Measurements from ENCODE around the gene GAS6. TPM values are rescaled to one million over a fixed set of nuclear protein-coding genes. Genes with fewer than 3 reads are reported as not detected.
"Not testable (repeated sequence)": the region's sequence is repeated elsewhere in the genome, so short reads cannot be mapped to it uniquely, and the experiment has no call there.

Gene GAS6
- 1.6 TPM for polyA plus RNA-seq (2012; ENCODE audit: low read depth, missing spikeins)

- FAIRE-seq (peak; percentile 20), DNase-seq (ENCODE audit: insufficient read length, low spot score) (peak; percentile 53)
Measured at GRCh38 chr13:113863524-113864272, at the start of gene GAS6. Gene GAS6 (minus strand): TSS chr13:113864076. CDS start chr13:113863920, 156 bp downstream.

GRCh38 chr13:113913408-113913807 lies 49.5 kb upstream of the GAS6 start:
- DNase-seq (ENCODE audit: insufficient read length, low spot score); FAIRE-seq: not testable (repeated sequence)

More at GRCh38 chr13:113863524-113864272, at the start of gene GAS6:
- TF ChIP-seq SPI1 (IDR thresholded peaks at IDR 0.05; ENCODE audit: low read depth, low read length) (no peak), PAX5 (IDR thresholded peaks at IDR 0.05; ENCODE audit: insufficient read depth, low read length, severe bottlenecking) (no peak), POLR2A (IDR thresholded peaks at IDR 0.05; ENCODE audit: low read depth, low read length) (no peak), POLR2AphosphoS5 (IDR thresholded peaks at IDR 0.05; ENCODE audit: low read depth, low read length) (no peak), TAF1 (IDR thresholded peaks at IDR 0.05; ENCODE audit: low read depth, low read length) (no peak), POU2F2 (IDR thresholded peaks at IDR 0.05; ENCODE audit: low read depth, low read length) (no peak)

GRCh38 chr13:113912596-113912995 lies 48.7 kb upstream of the GAS6 start:
- FAIRE-seq = no peak
- DNase-seq (ENCODE audit: insufficient read length, low spot score) = no peak
- TF ChIP-seq TAF1 (IDR thresholded peaks at IDR 0.05; ENCODE audit: low read depth, low read length) (no peak), POU2F2 (IDR thresholded peaks at IDR 0.05; ENCODE audit: low read depth, low read length) (no peak), SPI1 (IDR thresholded peaks at IDR 0.05; ENCODE audit: low read depth, low read length) (no peak), POLR2A (IDR thresholded peaks at IDR 0.05; ENCODE audit: low read depth, low read length) (no peak), PAX5 (IDR thresholded peaks at IDR 0.05; ENCODE audit: insufficient read depth, low read length, severe bottlenecking) (no peak), POLR2AphosphoS5 (IDR thresholded peaks at IDR 0.05; ENCODE audit: low read depth, low read length) (no peak)

- FAIRE-seq (no peak), DNase-seq (ENCODE audit: insufficient read length, low spot score) (no peak)
- TF ChIP-seq POLR2AphosphoS5 (IDR thresholded peaks at IDR 0.05; ENCODE audit: low read depth, low read length) = no peak
- no peak for TF ChIP-seq POU2F2 (IDR thresholded peaks at IDR 0.05; ENCODE audit: low read depth, low read length)
- no peak for TF ChIP-seq TAF1 (IDR thresholded peaks at IDR 0.05; ENCODE audit: low read depth, low read length)
- no peak for TF ChIP-seq PAX5 (IDR thresholded peaks at IDR 0.05; ENCODE audit: insufficient read depth, low read length, severe bottlenecking)
- TF ChIP-seq SPI1 (IDR thresholded peaks at IDR 0.05; ENCODE audit: low read depth, low read length) = no peak
- TF ChIP-seq POLR2A (IDR thresholded peaks at IDR 0.05; ENCODE audit: low read depth, low read length) = no peak
Measured at GRCh38 chr13:113907635-113908617, 44.0 kb upstream of the GAS6 start.

GRCh38 chr13:113906571-113906970 lies 42.7 kb upstream of the GAS6 start:
- no peak for FAIRE-seq
- TF ChIP-seq TAF1 (IDR thresholded peaks at IDR 0.05; ENCODE audit: low read depth, low read length) = no peak
- no peak for TF ChIP-seq POLR2A (IDR thresholded peaks at IDR 0.05; ENCODE audit: low read depth, low read length)
- no peak for DNase-seq (ENCODE audit: insufficient read length, low spot score)

GRCh38 chr13:113905942-113906341 lies 42.1 kb upstream of the GAS6 start:
- no peak for TF ChIP-seq TAF1 (IDR thresholded peaks at IDR 0.05; ENCODE audit: low read depth, low read length)
- no peak for TF ChIP-seq SPI1 (IDR thresholded peaks at IDR 0.05; ENCODE audit: low read depth, low read length)
- FAIRE-seq = no peak
- DNase-seq (ENCODE audit: insufficient read length, low spot score) = no peak

GRCh38 chr13:113905018-113905417 lies 41.1 kb upstream of the GAS6 start:
- no peak for DNase-seq (ENCODE audit: insufficient read length, low spot score)
- no peak for TF ChIP-seq POLR2AphosphoS5 (IDR thresholded peaks at IDR 0.05; ENCODE audit: low read depth, low read length)
- TF ChIP-seq PAX5 (IDR thresholded peaks at IDR 0.05; ENCODE audit: insufficient read depth, low read length, severe bottlenecking) = no peak
- no peak for TF ChIP-seq TAF1 (IDR thresholded peaks at IDR 0.05; ENCODE audit: low read depth, low read length)
- TF ChIP-seq POLR2A (IDR thresholded peaks at IDR 0.05; ENCODE audit: low read depth, low read length) = no peak
- no peak for TF ChIP-seq SPI1 (IDR thresholded peaks at IDR 0.05; ENCODE audit: low read depth, low read length)
- TF ChIP-seq POU2F2 (IDR thresholded peaks at IDR 0.05; ENCODE audit: low read depth, low read length) = no peak
- no peak for FAIRE-seq

- no peak for TF ChIP-seq POLR2A (IDR thresholded peaks at IDR 0.05; ENCODE audit: low read depth, low read length)
- no peak for TF ChIP-seq PAX5 (IDR thresholded peaks at IDR 0.05; ENCODE audit: insufficient read depth, low read length, severe bottlenecking)
- TF ChIP-seq TAF1 (IDR thresholded peaks at IDR 0.05; ENCODE audit: low read depth, low read length) = no peak
- TF ChIP-seq POLR2AphosphoS5 (IDR thresholded peaks at IDR 0.05; ENCODE audit: low read depth, low read length) = no peak
- no peak for TF ChIP-seq SPI1 (IDR thresholded peaks at IDR 0.05; ENCODE audit: low read depth, low read length)
- no peak for TF ChIP-seq POU2F2 (IDR thresholded peaks at IDR 0.05; ENCODE audit: low read depth, low read length)
- no peak for DNase-seq (ENCODE audit: insufficient read length, low spot score)
- FAIRE-seq = no peak
Measured at GRCh38 chr13:113904411-113904810, 40.5 kb upstream of the GAS6 start.

- DNase-seq (ENCODE audit: insufficient read length, low spot score) (no peak), FAIRE-seq (no peak)
- TF ChIP-seq POU2F2 (IDR thresholded peaks at IDR 0.05; ENCODE audit: low read depth, low read length) (no peak), PAX5 (IDR thresholded peaks at IDR 0.05; ENCODE audit: insufficient read depth, low read length, severe bottlenecking) (no peak), POLR2AphosphoS5 (IDR thresholded peaks at IDR 0.05; ENCODE audit: low read depth, low read length) (no peak), POLR2A (IDR thresholded peaks at IDR 0.05; ENCODE audit: low read depth, low read length) (no peak), TAF1 (IDR thresholded peaks at IDR 0.05; ENCODE audit: low read depth, low read length) (no peak), SPI1 (IDR thresholded peaks at IDR 0.05; ENCODE audit: low read depth, low read length) (no peak)
Measured at GRCh38 chr13:113903912-113904311, 40.0 kb upstream of the GAS6 start.
